A549 (cell line): ENCODE data around the gene SLC37A2. TPM values are rescaled to one million over a fixed set of nuclear protein-coding genes. Genes with fewer than 3 reads are reported as not detected.

ENCODE experiments used
- ATAC-seq, 2 experiments: fragments of 200-7000 bp in 1 of 2; fragments of >200 bp in 1 of 2; cut with Nextera tagmentation in 1 of 2; cut with Tn5 transposase in 1 of 2; 3 replicates each; pipeline versions ENCODE4 v1.8.0 to v1.9.1; 2018 to 2020; ENCODE audit warnings: mild to moderate bottlenecking in 1 of 2, moderate library complexity in 1 of 2
- CTCF ChIA-PET: fragments of 300-600 bp; sonication (Branson Sonifier 250); formaldehyde crosslinking; extraction: SDS; loops from one replicate; lab custom pipeline; 2021; ENCODE audit warnings: antibody characterized with exemption, inconsistent platforms; lab: Yijun Ruan, JAX
- POLR2A ChIA-PET: fragments of 350-600 bp; formaldehyde crosslinking; extraction: SDS; loops from one replicate; lab custom pipeline; 2021; ENCODE audit warnings: antibody characterized with exemption, inconsistent platforms; lab: Yijun Ruan, JAX
- DNase-seq, 2 experiments: peaks; one replicate each; pipeline versions ENCODE4 v3.0.0 to v3.0.0-alpha.2; 2011 to 2016; ENCODE audit warnings: low read depth in 1 of 2, low spot score in 1 of 2
- FAIRE-seq: peaks from 2 replicates; lab custom pipeline; 2011; peaks lifted over from hg19 to GRCh38; lab: Jason Lieb, UNC
- H3K27ac ChIP-seq, 2 experiments: fragments of >200 bp; sonication (Bioruptor Twin); formaldehyde crosslinking; 3 replicates each; pipeline ENCODE4 v1.5.1; 2016 to 2017
- H3K4me1 ChIP-seq: fragments of >200 bp; sonication (Bioruptor Twin); formaldehyde crosslinking; 3 replicates; pipeline ENCODE4 v1.6.1; 2016
- H3K4me2 ChIP-seq: fragments of >200 bp; sonication (Bioruptor Twin); formaldehyde crosslinking; 3 replicates; pipeline ENCODE4 v1.6.1; 2016
- H3K4me3 ChIP-seq: fragments of >200 bp; sonication (Bioruptor Twin); formaldehyde crosslinking; 3 replicates; pipeline ENCODE4 v1.5.1; 2016
- H3K9me3 ChIP-seq: fragments of >200 bp; sonication (Bioruptor Twin); formaldehyde crosslinking; 3 replicates; pipeline ENCODE4 v1.6.1; 2016
- CHD4 ChIP-seq: fragments of 200-600 bp; sonication (generic); IDR thresholded peaks from 2 replicates; pipeline ENCODE4 v1.6.1; 2016; ENCODE audit warnings: antibody characterized with exemption, mild to moderate bottlenecking, borderline replicate concordance
- HEYL ChIP-seq: fragments of 250-450 bp; sonication (Bioruptor Pico); IDR thresholded peaks from 2 replicates; pipeline ENCODE4 v1.8.0; 2021; ENCODE audit warnings: mild to moderate bottlenecking, moderate library complexity
- MAFK ChIP-seq: fragments of 450-650 bp; IDR thresholded peaks from 2 replicates; pipeline ENCODE4 v1.6.1; 2014; ENCODE audit not compliant: partially characterized antibody
- MAZ ChIP-seq: fragments of 150-350 bp; IDR thresholded peaks from 2 replicates; pipeline ENCODE4 v1.6.1; 2014; ENCODE audit warnings: antibody characterized with exemption, low read depth, low read length, borderline replicate concordance
- MYC ChIP-seq: IDR thresholded peaks from 2 replicates; pipeline ENCODE4 v1.6.1; 2012; ENCODE audit warnings: mild to moderate bottlenecking, inconsistent platforms, low read length, improper control_type of control experiment, borderline replicate concordance
- NFE2L2 ChIP-seq: fragments of 150-350 bp; conservative IDR thresholded peaks from 2 replicates; pipeline ENCODE4 v1.6.1; 2014; ENCODE audit warnings: low read length
- NPAS2 ChIP-seq: fragments of 250-450 bp; sonication (Bioruptor Pico); IDR thresholded peaks from 2 replicates; pipeline ENCODE4 v1.8.0; 2022; ENCODE audit warnings: mild to moderate bottlenecking, moderate library complexity, borderline replicate concordance
- POLR2AphosphoS2 ChIP-seq: conservative IDR thresholded peaks from 2 replicates; pipeline ENCODE4 v1.6.1; 2012; ENCODE audit warnings: low read length, improper control_type of control experiment, inconsistent platforms
- RARB ChIP-seq: fragments of 250-450 bp; sonication (Bioruptor Pico); IDR thresholded peaks from 2 replicates; pipeline ENCODE4 v1.8.0; 2021; ENCODE audit warnings: mild to moderate bottlenecking, moderate library complexity
- RCOR1 ChIP-seq: fragments of 150-350 bp; IDR thresholded peaks from 2 replicates; pipeline ENCODE4 v1.6.1; 2014; ENCODE audit warnings: antibody characterized with exemption, low read length, low read depth
- RFX5 ChIP-seq: fragments of 450-650 bp; IDR thresholded peaks from 2 replicates; pipeline ENCODE4 v1.7.1; 2014; ENCODE audit warnings: antibody characterized with exemption, mild to moderate bottlenecking, moderate library complexity
- TFCP2L1 ChIP-seq: fragments of 250-450 bp; sonication (Bioruptor Pico); IDR thresholded peaks from 2 replicates; pipeline ENCODE4 v1.5.0; 2021; ENCODE audit warnings: mild to moderate bottlenecking
- ZC3H11A ChIP-seq: fragments of 450-650 bp; IDR thresholded peaks from 2 replicates; pipeline ENCODE4 v1.6.1; 2014; ENCODE audit warnings: antibody characterized with exemption, mild to moderate bottlenecking
- ZSCAN20 ChIP-seq: fragments of 250-450 bp; sonication (Bioruptor Pico); IDR thresholded peaks from 2 replicates; pipeline ENCODE4 v1.8.0; 2022; ENCODE audit warnings: mild to moderate bottlenecking, moderate library complexity
- WGBS: methylation state at CpG from one replicate; pipeline ENCODE4 v1.1.6; 2017; ENCODE audit errors: missing lambda C conversion rate; 5-methylcytosine and 5-hydroxymethylcytosine counted together
- polyA plus RNA-seq, 4 experiments: library from polyadenylated mRNA; depleted of rRNA in 3 of 4; stranded (reverse); fragments of >200 nt; fragmentation: RNase III in 1 of 4; extraction: RNeasy Plus Mini Kit Qiagen cat#74134 plus additional on column Dnase treatment in 1 of 4; gene quantifications; 2 replicates in 3 of 4; 3 replicates in 1 of 4; pipeline ENCODE4 v1.2.3, GENCODE V29; 2011 to 2017
- TF ChIP-seq, protein P1 (sequence below): fragments of 150-350 bp; IDR thresholded peaks from 2 replicates; pipeline ENCODE4 v1.6.1; 2014; ENCODE audit warnings: low read depth, mild to moderate bottlenecking, low read length
- TF ChIP-seq, protein P2 (sequence below): fragments of 200-600 bp; sonication (generic); IDR thresholded peaks from 2 replicates; pipeline ENCODE4 v1.6.1; 2016; ENCODE audit warnings: antibody characterized with exemption, mild to moderate bottlenecking, moderate library complexity
- TF ChIP-seq, protein P3 (sequence below): IDR thresholded peaks from 2 replicates; pipeline ENCODE4 v1.6.1; 2012
- TF ChIP-seq, protein P4 (sequence below): fragments of >200 bp; sonication (Bioruptor Twin); formaldehyde crosslinking; IDR thresholded peaks from 3 replicates; pipeline ENCODE4 v1.6.1; 2016
- TF ChIP-seq, protein P5 (sequence below): IDR thresholded peaks from 2 replicates; pipeline ENCODE4 v1.6.1; 2012; ENCODE audit warnings: low read depth, borderline replicate concordance
- TF ChIP-seq, protein P6 (sequence below): fragments of >200 bp; sonication (Bioruptor Twin); formaldehyde crosslinking; IDR thresholded peaks from 2 replicates; pipeline ENCODE4 v1.6.1; 2016

SLC37A2 gene
- polyA plus RNA-seq, 2 of the 4 experiments (the other 2 are of a cell fraction), result 0.13 to 0.14 TPM

DNA sequence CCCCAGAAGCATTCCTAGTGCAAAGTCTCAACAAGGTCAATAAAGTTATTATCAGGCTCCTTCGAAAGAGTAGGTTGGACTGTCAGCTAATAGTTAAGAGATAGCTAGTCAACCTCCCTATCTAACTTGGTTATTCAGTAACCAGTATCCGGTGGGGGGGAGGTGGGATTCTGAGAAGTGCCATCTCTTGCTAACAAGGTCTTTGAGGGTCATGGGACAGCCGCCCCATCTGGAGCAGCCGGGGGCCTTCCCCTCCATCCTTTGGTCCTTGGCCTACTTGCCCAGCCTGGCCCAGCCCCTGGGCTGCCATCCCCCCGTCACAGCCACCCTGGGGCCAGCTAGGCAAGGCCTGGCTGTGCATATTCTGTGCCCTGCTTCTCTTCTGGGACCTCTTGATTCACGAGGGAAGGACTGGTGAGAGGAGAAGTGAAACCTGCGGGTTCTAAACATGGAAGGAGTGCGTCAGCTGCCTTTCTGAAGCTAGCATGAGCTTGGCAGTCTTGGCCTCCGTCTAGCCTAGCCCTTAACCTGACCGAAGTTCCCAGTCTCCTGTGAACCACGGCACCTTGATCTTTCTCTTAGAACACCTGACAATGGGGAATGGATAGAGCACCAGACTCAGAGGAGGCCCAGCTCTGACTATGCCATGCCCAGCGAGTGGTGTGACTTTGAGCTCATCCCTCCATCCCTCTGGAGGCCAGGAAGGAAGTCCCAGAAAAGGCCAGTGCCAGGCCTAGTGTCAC is 9.3 kb downstream of the SLC37A2 start (continued):
- TF ChIP-seq, protein P1, sequence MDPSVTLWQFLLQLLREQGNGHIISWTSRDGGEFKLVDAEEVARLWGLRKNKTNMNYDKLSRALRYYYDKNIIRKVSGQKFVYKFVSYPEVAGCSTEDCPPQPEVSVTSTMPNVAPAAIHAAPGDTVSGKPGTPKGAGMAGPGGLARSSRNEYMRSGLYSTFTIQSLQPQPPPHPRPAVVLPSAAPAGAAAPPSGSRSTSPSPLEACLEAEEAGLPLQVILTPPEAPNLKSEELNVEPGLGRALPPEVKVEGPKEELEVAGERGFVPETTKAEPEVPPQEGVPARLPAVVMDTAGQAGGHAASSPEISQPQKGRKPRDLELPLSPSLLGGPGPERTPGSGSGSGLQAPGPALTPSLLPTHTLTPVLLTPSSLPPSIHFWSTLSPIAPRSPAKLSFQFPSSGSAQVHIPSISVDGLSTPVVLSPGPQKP, result no peak
- TF ChIP-seq TFCP2L1 (CRISPR knock-in tag) (no peak), HEYL (CRISPR knock-in tag) (no peak)
- TF ChIP-seq, protein P2, sequence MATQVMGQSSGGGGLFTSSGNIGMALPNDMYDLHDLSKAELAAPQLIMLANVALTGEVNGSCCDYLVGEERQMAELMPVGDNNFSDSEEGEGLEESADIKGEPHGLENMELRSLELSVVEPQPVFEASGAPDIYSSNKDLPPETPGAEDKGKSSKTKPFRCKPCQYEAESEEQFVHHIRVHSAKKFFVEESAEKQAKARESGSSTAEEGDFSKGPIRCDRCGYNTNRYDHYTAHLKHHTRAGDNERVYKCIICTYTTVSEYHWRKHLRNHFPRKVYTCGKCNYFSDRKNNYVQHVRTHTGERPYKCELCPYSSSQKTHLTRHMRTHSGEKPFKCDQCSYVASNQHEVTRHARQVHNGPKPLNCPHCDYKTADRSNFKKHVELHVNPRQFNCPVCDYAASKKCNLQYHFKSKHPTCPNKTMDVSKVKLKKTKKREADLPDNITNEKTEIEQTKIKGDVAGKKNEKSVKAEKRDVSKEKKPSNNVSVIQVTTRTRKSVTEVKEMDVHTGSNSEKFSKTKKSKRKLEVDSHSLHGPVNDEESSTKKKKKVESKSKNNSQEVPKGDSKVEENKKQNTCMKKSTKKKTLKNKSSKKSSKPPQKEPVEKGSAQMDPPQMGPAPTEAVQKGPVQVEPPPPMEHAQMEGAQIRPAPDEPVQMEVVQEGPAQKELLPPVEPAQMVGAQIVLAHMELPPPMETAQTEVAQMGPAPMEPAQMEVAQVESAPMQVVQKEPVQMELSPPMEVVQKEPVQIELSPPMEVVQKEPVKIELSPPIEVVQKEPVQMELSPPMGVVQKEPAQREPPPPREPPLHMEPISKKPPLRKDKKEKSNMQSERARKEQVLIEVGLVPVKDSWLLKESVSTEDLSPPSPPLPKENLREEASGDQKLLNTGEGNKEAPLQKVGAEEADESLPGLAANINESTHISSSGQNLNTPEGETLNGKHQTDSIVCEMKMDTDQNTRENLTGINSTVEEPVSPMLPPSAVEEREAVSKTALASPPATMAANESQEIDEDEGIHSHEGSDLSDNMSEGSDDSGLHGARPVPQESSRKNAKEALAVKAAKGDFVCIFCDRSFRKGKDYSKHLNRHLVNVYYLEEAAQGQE, result no peak
- TF ChIP-seq, protein P3, sequence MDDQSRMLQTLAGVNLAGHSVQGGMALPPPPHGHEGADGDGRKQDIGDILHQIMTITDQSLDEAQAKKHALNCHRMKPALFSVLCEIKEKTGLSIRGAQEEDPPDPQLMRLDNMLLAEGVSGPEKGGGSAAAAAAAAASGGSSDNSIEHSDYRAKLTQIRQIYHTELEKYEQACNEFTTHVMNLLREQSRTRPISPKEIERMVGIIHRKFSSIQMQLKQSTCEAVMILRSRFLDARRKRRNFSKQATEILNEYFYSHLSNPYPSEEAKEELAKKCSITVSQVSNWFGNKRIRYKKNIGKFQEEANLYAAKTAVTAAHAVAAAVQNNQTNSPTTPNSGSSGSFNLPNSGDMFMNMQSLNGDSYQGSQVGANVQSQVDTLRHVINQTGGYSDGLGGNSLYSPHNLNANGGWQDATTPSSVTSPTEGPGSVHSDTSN, result no peak
- TF ChIP-seq, protein P4, sequence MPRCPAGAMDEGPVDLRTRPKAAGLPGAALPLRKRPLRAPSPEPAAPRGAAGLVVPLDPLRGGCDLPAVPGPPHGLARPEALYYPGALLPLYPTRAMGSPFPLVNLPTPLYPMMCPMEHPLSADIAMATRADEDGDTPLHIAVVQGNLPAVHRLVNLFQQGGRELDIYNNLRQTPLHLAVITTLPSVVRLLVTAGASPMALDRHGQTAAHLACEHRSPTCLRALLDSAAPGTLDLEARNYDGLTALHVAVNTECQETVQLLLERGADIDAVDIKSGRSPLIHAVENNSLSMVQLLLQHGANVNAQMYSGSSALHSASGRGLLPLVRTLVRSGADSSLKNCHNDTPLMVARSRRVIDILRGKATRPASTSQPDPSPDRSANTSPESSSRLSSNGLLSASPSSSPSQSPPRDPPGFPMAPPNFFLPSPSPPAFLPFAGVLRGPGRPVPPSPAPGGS, result no peak
- TF ChIP-seq, all 56 proteins: peak for 0

DNA sequence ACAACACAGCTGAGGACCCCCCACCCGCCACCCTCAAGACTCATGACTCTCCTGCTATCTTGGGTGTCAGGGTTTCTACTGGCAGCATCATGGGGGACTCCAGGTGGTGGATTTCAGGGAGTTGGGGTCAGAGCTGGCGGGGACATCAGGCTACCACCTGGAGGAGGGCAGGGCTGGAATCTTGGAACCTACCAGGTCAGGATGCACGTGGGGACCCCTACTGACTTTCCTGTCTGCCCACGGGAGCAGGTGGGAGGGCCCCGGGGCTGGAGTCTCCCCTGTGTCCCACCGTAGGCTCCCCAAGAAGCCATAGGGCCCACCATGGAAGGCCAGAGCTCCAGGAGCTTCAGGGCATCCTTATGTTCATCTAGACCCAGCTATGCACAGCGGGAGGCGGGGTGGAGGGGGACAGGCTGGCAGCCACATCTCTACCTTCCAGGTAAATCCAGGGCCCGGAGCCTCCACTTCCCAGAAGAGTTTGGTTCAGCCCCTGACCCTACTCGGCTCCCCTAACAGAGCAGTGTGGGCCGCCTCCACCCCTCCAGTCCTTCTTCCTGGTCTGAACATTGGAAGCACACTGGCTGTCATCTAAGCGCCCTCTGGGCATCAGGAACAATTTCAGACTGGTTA is 10.0 kb downstream of the SLC37A2 start:
- DNase-seq, result no peak
- FAIRE-seq, result no peak
- TF ChIP-seq NPAS2, result no peak
- no peak for TF ChIP-seq NFE2L2
- no peak for TF ChIP-seq CHD4
- TF ChIP-seq, protein P5, sequence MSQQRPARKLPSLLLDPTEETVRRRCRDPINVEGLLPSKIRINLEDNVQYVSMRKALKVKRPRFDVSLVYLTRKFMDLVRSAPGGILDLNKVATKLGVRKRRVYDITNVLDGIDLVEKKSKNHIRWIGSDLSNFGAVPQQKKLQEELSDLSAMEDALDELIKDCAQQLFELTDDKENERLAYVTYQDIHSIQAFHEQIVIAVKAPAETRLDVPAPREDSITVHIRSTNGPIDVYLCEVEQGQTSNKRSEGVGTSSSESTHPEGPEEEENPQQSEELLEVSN, result no peak
- TF ChIP-seq MAFK, result no peak
- TF ChIP-seq RFX5, result no peak
- TF ChIP-seq, protein P4, result no peak
- TF ChIP-seq RARB (CRISPR knock-in tag), result no peak
- TF ChIP-seq, protein P3, result no peak
- TF ChIP-seq POLR2AphosphoS2, result no peak
- TF ChIP-seq ZSCAN20 (CRISPR knock-in tag), result no peak
- no peak for TF ChIP-seq RCOR1
- no peak for TF ChIP-seq TFCP2L1 (CRISPR knock-in tag)
- TF ChIP-seq, protein P6, sequence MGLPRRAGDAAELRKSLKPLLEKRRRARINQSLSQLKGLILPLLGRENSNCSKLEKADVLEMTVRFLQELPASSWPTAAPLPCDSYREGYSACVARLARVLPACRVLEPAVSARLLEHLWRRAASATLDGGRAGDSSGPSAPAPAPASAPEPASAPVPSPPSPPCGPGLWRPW, result no peak
- no peak for TF ChIP-seq MAZ
- no peak for TF ChIP-seq ZC3H11A
- TF ChIP-seq MYC, result no peak
- H3K4me1 ChIP-seq, result peaks cover 12% of the 10 kb centered on the region
- POLR2A ChIA-PET, result no interaction called here
- no peaks in the 10 kb centered on the region for H3K9me3 ChIP-seq
- CTCF ChIA-PET, result interaction anchor here (0.6 to 0.7 kb wide), 2 partner anchors 18 to 182 kb away, joined by 3 read pairs; no protein-coding TSS in a partner anchor
- no peak for ATAC-seq
- 83% methylated on average over 6 of the region's 12 CpGs for WGBS
- no peak overlapping the region for H3K27ac ChIP-seq
- no peak overlapping the region for H3K4me3 ChIP-seq
- H3K4me2 ChIP-seq, result no peak overlapping the region
